GM12878 (cell line): Measurements from ENCODE around the gene MS4A4E. TPM values are rescaled to one million over a fixed set of nuclear protein-coding genes. Genes with fewer than 3 reads are reported as not detected.

Experiments
- ATAC-seq: fragments of 200-7000 bp; cut with Tn5 transposase; 3 replicates; pipeline ENCODE4 v1.9.1; 2020; ENCODE audit warnings: mild to moderate bottlenecking, moderate library complexity
- BruUV-seq: library from RNA; stranded (reverse); fragments of 400-500 nt; replicated peaks from 2 replicates; lab custom pipeline; 2021; lab: Mats Ljungman, UMichigan
- CTCF ChIA-PET: fragments of 300-600 bp; sonication (Branson Sonifier 250); formaldehyde crosslinking; extraction: SDS; loops from one replicate; lab custom pipeline; 2021; ENCODE audit warnings: inconsistent platforms; lab: Yijun Ruan, JAX
- POLR2A ChIA-PET: fragments of 350-600 bp; formaldehyde crosslinking; extraction: SDS; loops from one replicate; lab custom pipeline; 2021; ENCODE audit warnings: inconsistent platforms; lab: Charles Lee
- RAD21 ChIA-PET: fragments of 300-600 bp; sonication (Branson Sonifier 250); formaldehyde crosslinking; loops from one replicate; lab custom pipeline; 2023; ENCODE audit warnings: antibody characterized with exemption; ENCODE audit not compliant: unreplicated experiment; lab: Charles Lee
- SMC1A ChIA-PET: fragments of 300-600 bp; sonication (Branson Sonifier 250); formaldehyde crosslinking; loops from one replicate; lab custom pipeline; 2023; ENCODE audit not compliant: unreplicated experiment, uncharacterized antibody; lab: Charles Lee
- DNase-seq: peaks from one replicate; pipeline ENCODE4 v3.0.0-alpha.2; 2011; ENCODE audit warnings: low read depth, low spot score
- FAIRE-seq: peaks from 3 replicates; lab custom pipeline; 2011; peaks lifted over from hg19 to GRCh38; lab: Jason Lieb, UNC
- H2AFZ ChIP-seq: 2 replicates; pipeline ENCODE4 v1.6.0; 2011; ENCODE audit warnings: low read depth, low read length, control low read depth; ENCODE audit not compliant: control insufficient read depth
- H3K27ac ChIP-seq: 2 replicates; pipeline ENCODE4 v1.5.1; 2011; ENCODE audit warnings: control low read depth; ENCODE audit not compliant: control insufficient read depth, insufficient read depth
- H3K27me3 ChIP-seq, 2 experiments: replicated peaks in 1 of 2; 2 replicates each; pipeline versions ENCODE4 v1.6.0 to v1.6.1; 2011; ENCODE audit warnings: low read length in 1 of 2; ENCODE audit not compliant: control insufficient read depth in 2 of 2, insufficient read depth in 2 of 2
- H3K36me3 ChIP-seq, 2 experiments: 2 replicates each; pipeline ENCODE4 v1.5.1; 2011; ENCODE audit warnings: low read length in 1 of 2; ENCODE audit not compliant: control insufficient read depth in 2 of 2, insufficient read depth in 2 of 2
- H3K4me1 ChIP-seq: 2 replicates; pipeline ENCODE4 v1.6.1; 2011; ENCODE audit warnings: mild to moderate bottlenecking, low read length, moderate library complexity, mixed read lengths; ENCODE audit not compliant: control insufficient read depth, insufficient read depth
- H3K4me2 ChIP-seq: 2 replicates; pipeline ENCODE4 v1.6.0; 2011; ENCODE audit warnings: control low read depth; ENCODE audit not compliant: control insufficient read depth, insufficient read depth
- H3K4me3 ChIP-seq: fragments of 200-600 bp; sonication (generic); 2 replicates; pipeline ENCODE4 v1.5.1; 2016
- H3K79me2 ChIP-seq: 2 replicates; pipeline ENCODE4 v1.6.0; 2011; ENCODE audit warnings: low read length; ENCODE audit not compliant: control insufficient read depth, insufficient read depth
- H3K9ac ChIP-seq: 2 replicates; pipeline ENCODE4 v1.8.0; 2011; ENCODE audit warnings: low read length, control low read depth, mixed read lengths; ENCODE audit not compliant: control insufficient read depth, insufficient read depth
- H3K9me3 ChIP-seq: replicated peaks from 3 replicates; pipeline ENCODE4 v1.5.1; 2011; ENCODE audit warnings: mild to moderate bottlenecking, low read length; ENCODE audit not compliant: control insufficient read depth, insufficient read depth
- H4K20me1 ChIP-seq: 2 replicates; pipeline ENCODE4 v1.6.0; 2011; ENCODE audit not compliant: control insufficient read depth, insufficient read depth
- CREB1 ChIP-seq: IDR thresholded peaks from 2 replicates; pipeline ENCODE4 v1.6.1; 2012; ENCODE audit warnings: low read depth, mild to moderate bottlenecking, inconsistent platforms
- SPI1 ChIP-seq: IDR thresholded peaks from 2 replicates; pipeline ENCODE4 v1.6.1; 2011; ENCODE audit warnings: low read depth, mild to moderate bottlenecking, low read length, moderate library complexity, borderline replicate concordance; ENCODE audit not compliant: insufficient read depth
- YBX1 ChIP-seq: fragments of 450-650 bp; IDR thresholded peaks from 2 replicates; pipeline ENCODE4 v1.6.1; 2016; ENCODE audit warnings: antibody characterized with exemption
- ZNF274 ChIP-seq: IDR thresholded peaks from one replicate; pipeline ENCODE4 v1.8.0; 2011; ENCODE audit not compliant: insufficient read length, insufficient read depth
- WGBS: methylation state at CpG from one replicate; pipeline ENCODE4 v1.1.6; 2016; ENCODE audit warnings: low lambda C conversion rate; ENCODE audit not compliant: insufficient replicate concordance, insufficient coverage; ENCODE audit errors: missing lambda C conversion rate; 5-methylcytosine and 5-hydroxymethylcytosine counted together
- in situ Hi-C: fragments of 300-500 bp; cut with MboI; formaldehyde crosslinking; loops from 9 replicates; pipeline ENCODE4 v1.14.3; 2018; ENCODE audit warnings: mixed read lengths
- intact Hi-C: fragments of 100-400 bp; cut with micrococcal nuclease; formaldehyde crosslinking; loops from one replicate; pipeline ENCODE4 v1.14.2; 2022; ENCODE audit not compliant: unreplicated experiment
- polyA plus RNA-seq, 11 experiments: library from polyadenylated mRNA; depleted of rRNA in 4 of 11; unstranded in 6 of 11; stranded (reverse) in 5 of 11; fragments of >200 nt; fragmentation: Nextera tagmentation in 4 of 11; fragmentation: Illumina TruSeq in 1 of 11; extraction: Ambion mirVana in 4 of 11; extraction: Trizol in 1 of 11; gene quantifications; 1 replicate in 1 of 11; 2 replicates in 10 of 11; pipeline versions ENCODE4 v1.2.1 to v1.2.3, GENCODE V29; 2011 to 2016; ENCODE audit warnings: inconsistent platforms in 2 of 11, missing spikeins in 2 of 11, low read depth in 1 of 11
- total RNA-seq, 4 experiments: library from RNA; depleted of rRNA in 3 of 4; stranded (reverse); fragments of >200 nt in 3 of 4; fragmentation: Illumina TruSeq in 1 of 4; extraction: Trizol in 1 of 4; gene quantifications; 2 replicates each; pipeline versions ENCODE4 v1.2.1 to v1.2.3, GENCODE V29; 2013 to 2021
- TF ChIP-seq, protein P1 (sequence below): fragments of 150-350 bp; IDR thresholded peaks from 2 replicates; pipeline ENCODE4 v1.6.1; 2014; ENCODE audit warnings: mild to moderate bottlenecking, low read depth, low read length

Gene MS4A4E
- total and polyA plus RNA-seq, 10 of the 15 experiments (the other 5 are each of a cell fraction or from before 2014, with no cell fraction given): 0.06 to 0.92 (median 0.45) TPM; not detected in 3

DNA sequence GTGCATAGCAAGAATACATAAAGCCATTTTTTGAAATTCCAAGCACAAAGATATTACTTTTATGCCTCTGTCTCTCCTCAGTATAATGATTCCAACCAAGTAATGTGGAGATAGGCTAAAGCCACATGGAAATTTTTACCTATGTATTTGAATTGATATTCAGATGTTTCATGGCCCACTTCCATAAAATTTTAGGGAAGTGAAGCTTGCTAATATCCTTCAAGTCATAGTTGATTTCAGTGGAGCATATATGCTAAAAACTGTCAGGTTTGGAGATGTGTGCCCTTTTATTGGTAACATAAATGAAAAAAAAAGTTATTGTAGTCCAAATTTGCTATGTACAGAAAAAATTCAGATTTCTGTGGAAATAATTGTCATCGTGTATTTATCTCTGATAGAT is 12.3 kb downstream of the MS4A4E start:
- POLR2A ChIA-PET: interaction anchor here (0.7 kb wide), 1 partner anchor 48 kb away, joined by 3 read pairs; no protein-coding TSS in a partner anchor
- FAIRE-seq: no peak
- H3K36me3 ChIP-seq: no peaks in the 10 kb centered on the region
- RAD21 ChIA-PET: interaction anchor here (1.3 kb wide), 1 partner anchor 21 kb away, joined by 8 read pairs; no protein-coding TSS in a partner anchor
- no peak for TF ChIP-seq ZNF274
- peak; percentile 43; the same call in 1 of the 2 replicates for TF ChIP-seq SPI1
- TF ChIP-seq, all 136 proteins: peak for 1
- Histone ChIP-seq H3K27me3 (no peaks in the 10 kb centered on the region), H3K4me2 (no peak overlapping the region), H3K4me1 (no peaks in the 10 kb centered on the region), H3K4me3 (no peak overlapping the region), H4K20me1 (no peaks in the 10 kb centered on the region), H3K79me2 (no peaks in the 10 kb centered on the region), H3K9me3 (no peaks in the 10 kb centered on the region), H3K27ac (no peak overlapping the region), H2AFZ (no peak overlapping the region), H3K9ac (no peak overlapping the region)
- in situ Hi-C loops (no loop called here), intact Hi-C loops (no loop called here)
- DNase-seq: no peak
- BruUV-seq: no TSS peak
- ATAC-seq: no peak
- SMC1A ChIA-PET: interaction anchor here (0.8 to 3.2 kb wide), 6 partner anchors 11 to 93 kb away, joined by 3 to 14 read pairs (median 4); partner anchors contain the start of gene MS4A4E
- 0% methylated on average over 1 of the region's 1 CpG for whole genome bisulfite sequencing
- CTCF ChIA-PET: interaction anchor here (0.7 to 3.9 kb wide), 4 partner anchors 14 to 86 kb away, joined by 3 to 18 read pairs (median 4); no protein-coding TSS in a partner anchor

DNA sequence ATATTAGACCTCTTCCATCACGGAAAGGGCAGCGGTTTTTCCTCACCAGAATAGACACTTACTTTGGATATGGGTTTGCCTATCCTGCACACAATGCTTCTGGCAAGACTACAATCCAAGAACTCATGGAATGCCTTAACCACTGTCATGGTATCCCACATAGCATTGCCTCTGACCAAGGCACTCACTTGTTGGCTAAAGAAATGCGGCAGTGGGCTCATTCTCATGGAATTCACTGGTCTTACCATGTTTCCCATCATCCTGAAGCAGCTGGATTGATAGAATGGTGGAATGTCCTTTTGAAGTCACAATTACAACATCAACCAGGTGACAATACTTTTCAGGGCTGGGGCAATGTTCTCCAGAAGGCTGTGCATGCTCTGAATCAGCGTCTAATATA is 20.8 kb downstream of the MS4A4E start:
- H4K20me1 ChIP-seq: no peaks in the 10 kb centered on the region
- ChIA-PET CTCF (interaction anchor here (2.6 kb wide), 1 partner anchor 30 kb away, joined by 8 read pairs; no protein-coding TSS in a partner anchor), RAD21 (no interaction called here), SMC1A (interaction anchor here (1.0 kb wide), 1 partner anchor 22 kb away, joined by 3 read pairs; no protein-coding TSS in a partner anchor), POLR2A (no interaction called here)
- no peak overlapping the region for H3K9ac ChIP-seq
- no peak overlapping the region for H3K4me2 ChIP-seq
- no peak for FAIRE-seq
- no TSS peak for BruUV-seq
- no peak overlapping the region for H3K27ac ChIP-seq
- H3K27me3 ChIP-seq: no peaks in the 10 kb centered on the region
- TF ChIP-seq, protein P1, sequence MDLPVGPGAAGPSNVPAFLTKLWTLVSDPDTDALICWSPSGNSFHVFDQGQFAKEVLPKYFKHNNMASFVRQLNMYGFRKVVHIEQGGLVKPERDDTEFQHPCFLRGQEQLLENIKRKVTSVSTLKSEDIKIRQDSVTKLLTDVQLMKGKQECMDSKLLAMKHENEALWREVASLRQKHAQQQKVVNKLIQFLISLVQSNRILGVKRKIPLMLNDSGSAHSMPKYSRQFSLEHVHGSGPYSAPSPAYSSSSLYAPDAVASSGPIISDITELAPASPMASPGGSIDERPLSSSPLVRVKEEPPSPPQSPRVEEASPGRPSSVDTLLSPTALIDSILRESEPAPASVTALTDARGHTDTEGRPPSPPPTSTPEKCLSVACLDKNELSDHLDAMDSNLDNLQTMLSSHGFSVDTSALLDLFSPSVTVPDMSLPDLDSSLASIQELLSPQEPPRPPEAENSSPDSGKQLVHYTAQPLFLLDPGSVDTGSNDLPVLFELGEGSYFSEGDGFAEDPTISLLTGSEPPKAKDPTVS: no peak
- TF ChIP-seq YBX1 (no peak), CREB1 (no peak)
- in situ Hi-C loops (no loop called here), intact Hi-C loops (no loop called here)
- no peak for ATAC-seq
- no peak overlapping the region for H2AFZ ChIP-seq
- 32% methylated on average over 4 of the region's 4 CpGs for WGBS
- H3K36me3 ChIP-seq: no peaks in the 10 kb centered on the region
- no peaks in the 10 kb centered on the region; the same call in 2 of the 3 replicates for H3K9me3 ChIP-seq
- no peak for DNase-seq
- H3K79me2 ChIP-seq: no peaks in the 10 kb centered on the region
- H3K4me3 ChIP-seq: no peak overlapping the region
- H3K4me1 ChIP-seq: no peaks in the 10 kb centered on the region
